K562 (cell line): Measurements from ENCODE around the gene NDUFB10. TPM values are rescaled to one million over a fixed set of nuclear protein-coding genes. Genes with fewer than 3 reads are reported as not detected.

Experiments used
- ATAC-seq: fragments of 200-7000 bp; cut with Tn5 transposase; 3 replicates; pipeline ENCODE4 v1.9.1; 2020; ENCODE audit warnings: moderate library complexity
- BruUV-seq: library from RNA; stranded (reverse); fragments of 400-500 nt; replicated peaks from 2 replicates; lab custom pipeline; 2021; lab: Mats Ljungman, UMichigan
- CTCF ChIA-PET: fragments of 300-600 bp; formaldehyde crosslinking; extraction: SDS; loops from one replicate; lab custom pipeline; 2021; ENCODE audit warnings: low intra/inter-chr PET ratio; lab: Yijun Ruan, JAX
- POLR2A ChIA-PET: fragments of 300-600, 350-650 bp; sonication (Branson Sonifier 250); formaldehyde crosslinking; extraction: SDS; loops from one replicate; lab custom pipeline; 2021; ENCODE audit warnings: antibody characterized with exemption, inconsistent platforms; lab: Yijun Ruan, JAX
- DNase-seq, 4 experiments: peaks; one replicate each; pipeline versions ENCODE4 v3.0.0 to v3.0.0-alpha.2; 2011 to 2018; ENCODE audit warnings: low spot score in 3 of 4, mixed read lengths in 3 of 4; ENCODE audit errors: extremely low read depth in 1 of 4
- FAIRE-seq: peaks from 2 replicates; lab custom pipeline; 2011; peaks lifted over from hg19 to GRCh38; lab: Jason Lieb, UNC
- H2AFZ ChIP-seq: 2 replicates; pipeline ENCODE4 v1.6.0; 2011; ENCODE audit warnings: low read depth, low read length, control low read depth, inconsistent platforms
- H3K27ac ChIP-seq: fragments of 200-600 bp; 3 replicates; pipeline ENCODE4 v1.8.0; 2011; ENCODE audit warnings: low read depth, mild to moderate bottlenecking, control low read depth, inconsistent platforms, low read length, moderate library complexity, mixed read lengths; ENCODE audit errors: extremely low read depth
- H3K27me3 ChIP-seq, 2 experiments: fragments of 300-600 bp in 1 of 2; 2 replicates in 1 of 2; 3 replicates in 1 of 2; pipeline versions ENCODE4 v1.6.0 to v1.8.0; 2011; ENCODE audit warnings: inconsistent platforms in 2 of 2, low read length in 2 of 2, mild to moderate bottlenecking in 1 of 2, mixed read lengths in 1 of 2, moderate library complexity in 1 of 2; ENCODE audit not compliant: control insufficient read depth in 2 of 2, insufficient read depth in 2 of 2
- H3K36me3 ChIP-seq: fragments of 300-600 bp; 3 replicates; pipeline ENCODE4 v1.8.0; 2011; ENCODE audit warnings: mild to moderate bottlenecking, low read length, inconsistent platforms; ENCODE audit not compliant: control insufficient read depth, insufficient read depth
- H3K4me1 ChIP-seq, 2 experiments: fragments of 200-600 bp in 1 of 2; replicated peaks in 1 of 2; 2 replicates in 1 of 2; 3 replicates in 1 of 2; pipeline versions ENCODE4 v1.5.1 to v1.8.0; 2011; ENCODE audit warnings: inconsistent platforms in 2 of 2, low read length in 2 of 2, mild to moderate bottlenecking in 1 of 2, mixed read lengths in 1 of 2, moderate library complexity in 1 of 2; ENCODE audit not compliant: control insufficient read depth in 2 of 2, insufficient read depth in 2 of 2
- H3K4me2 ChIP-seq: 2 replicates; pipeline ENCODE4 v1.6.1; 2011; ENCODE audit warnings: low read length, control low read depth, inconsistent platforms, mixed read lengths; ENCODE audit not compliant: insufficient read depth
- H3K4me3 ChIP-seq: fragments of 200-600 bp; sonication (generic), shearing (Covaris generic); 2 replicates; pipeline ENCODE4 v1.5.1; 2016; ENCODE audit warnings: control low read depth, inconsistent platforms
- H3K79me2 ChIP-seq: fragments of 200-600 bp; 3 replicates; pipeline ENCODE4 v1.8.0; 2011; ENCODE audit warnings: low read length, inconsistent platforms; ENCODE audit not compliant: control insufficient read depth, insufficient read depth
- H3K9ac ChIP-seq, 2 experiments: 2 replicates each; pipeline versions ENCODE4 v1.6.0 to v1.6.1; 2011; ENCODE audit warnings: low read depth in 2 of 2, low read length in 2 of 2, control low read depth in 1 of 2, inconsistent platforms in 1 of 2, mild to moderate bottlenecking in 1 of 2, mixed read lengths in 1 of 2; ENCODE audit not compliant: insufficient read depth in 1 of 2
- H3K9me1 ChIP-seq: one replicate; pipeline ENCODE4 v1.6.0; 2011; ENCODE audit warnings: inconsistent platforms, mild to moderate bottlenecking, low read length, moderate library complexity; ENCODE audit not compliant: control insufficient read depth, insufficient read depth
- H3K9me3 ChIP-seq: replicated peaks from 2 replicates; pipeline ENCODE4 v1.5.1; 2011; ENCODE audit warnings: low read depth, low read length, inconsistent platforms; ENCODE audit not compliant: control insufficient read depth, insufficient read depth
- H4K20me1 ChIP-seq: replicated peaks from 2 replicates; pipeline ENCODE4 v1.6.1; 2011; ENCODE audit warnings: low read length, inconsistent platforms, mixed read lengths; ENCODE audit not compliant: control insufficient read depth, insufficient read depth
- CBFA2T2 ChIP-seq: fragments of 450-650 bp; conservative IDR thresholded peaks from 2 replicates; pipeline ENCODE4 v1.6.1; 2017; ENCODE audit warnings: mild to moderate bottlenecking
- HBP1 ChIP-seq: fragments of 450-650 bp; formaldehyde crosslinking; IDR thresholded peaks from 2 replicates; pipeline ENCODE4 v1.4.0; 2022; ENCODE audit warnings: missing genetic modification characterization
- KLF13 ChIP-seq: fragments of 450-650 bp; IDR thresholded peaks from 2 replicates; pipeline ENCODE4 v1.6.1; 2016; ENCODE audit warnings: missing genetic modification characterization, low read depth, mild to moderate bottlenecking, missing compliant biosample characterization, moderate library complexity, borderline replicate concordance
- NR2C2 ChIP-seq, 2 experiments: fragments of 200-800 bp in 1 of 2; sonication (Bioruptor generic) in 1 of 2; sonication (generic) in 1 of 2; formaldehyde crosslinking in 1 of 2; IDR thresholded peaks; 2 replicates each; pipeline versions ENCODE4 v1.6.1 to v1.8.0; 2016 to 2022; ENCODE audit warnings: mild to moderate bottlenecking in 1 of 2, missing compliant biosample characterization in 1 of 2, missing genetic modification characterization in 1 of 2, missing genetic modification reagents in 1 of 2
- SMAD3 ChIP-seq: fragments of 450-650 bp; formaldehyde crosslinking; conservative IDR thresholded peaks from 2 replicates; pipeline ENCODE4 v1.4.0; 2020; ENCODE audit warnings: mild to moderate bottlenecking
- SMC3 ChIP-seq: conservative IDR thresholded peaks from 2 replicates; pipeline ENCODE4 v1.6.1; 2011; ENCODE audit warnings: low read depth, low read length, improper control_type of control experiment; ENCODE audit not compliant: insufficient read depth
- TFAM ChIP-seq: fragments of 250-450 bp; sonication (Bioruptor Pico); conservative IDR thresholded peaks from 2 replicates; pipeline ENCODE4 v1.5.0; 2021; ENCODE audit warnings: mild to moderate bottlenecking, moderate library complexity
- ZBTB1 ChIP-seq: sonication (generic); formaldehyde crosslinking; IDR thresholded peaks from 2 replicates; pipeline ENCODE4 v1.8.1; 2023; ENCODE audit warnings: missing genetic modification reagents, low read depth, mild to moderate bottlenecking, borderline replicate concordance
- ZNF263 ChIP-seq: sonication (generic); formaldehyde crosslinking; IDR thresholded peaks from 2 replicates; pipeline ENCODE4 v1.8.0; 2022; ENCODE audit warnings: mild to moderate bottlenecking, missing genetic modification reagents, borderline replicate concordance
- ZNF445 ChIP-seq: fragments of 250-450 bp; sonication (Bioruptor Pico); IDR thresholded peaks from 2 replicates; pipeline ENCODE4 v1.4.0; 2020; ENCODE audit warnings: low read depth, mild to moderate bottlenecking, moderate library complexity
- WGBS: fragments of 100-300 bp; shearing (Covaris generic); methylation state at CpG from one replicate; pipeline ENCODE4 v1.1.6; 2016; ENCODE audit warnings: low coverage, mixed read lengths; ENCODE audit not compliant: insufficient coverage; ENCODE audit errors: missing lambda C conversion rate; 5-methylcytosine and 5-hydroxymethylcytosine counted together
- in situ Hi-C: fragments of 300-500 bp; cut with MboI; formaldehyde crosslinking; loops from 4 replicates; pipeline ENCODE4 v1.15.0; 2018; ENCODE audit warnings: inconsistent platforms, mixed read lengths
- intact Hi-C: fragments of 100-400 bp; cut with micrococcal nuclease; formaldehyde crosslinking; loops from 2 replicates; pipeline ENCODE4 v1.14.2; 2022
- polyA plus RNA-seq, 8 experiments: library from polyadenylated mRNA; depleted of rRNA in 4 of 8; stranded (reverse) in 5 of 8; unstranded in 3 of 8; fragments of >200 nt; fragmentation: Nextera tagmentation in 2 of 8; fragmentation: Illumina TruSeq in 1 of 8; extraction: Ambion mirVana in 2 of 8; extraction: Trizol in 1 of 8; gene quantifications; 2 replicates each; pipeline versions ENCODE4 v1.2.1 to v1.2.3, GENCODE V29; 2011 to 2014; ENCODE audit warnings: inconsistent platforms in 1 of 8, missing spikeins in 1 of 8
- total RNA-seq, 7 experiments: library from RNA; depleted of rRNA in 6 of 7; stranded (reverse); fragments of >200 nt in 6 of 7; fragmentation: Illumina TruSeq in 2 of 7; extraction: Trizol in 2 of 7; gene quantifications; 2 replicates each; pipeline versions ENCODE4 v1.2.1 to v1.2.3, GENCODE V29; 2011 to 2021; ENCODE audit warnings: low replicate concordance in 1 of 7
- TF ChIP-seq, protein P1 (sequence below): fragments of 450-650 bp; IDR thresholded peaks from 2 replicates; pipeline ENCODE4 v1.6.1; 2016
- TF ChIP-seq, protein P2 (sequence below): sonication (generic); formaldehyde crosslinking; IDR thresholded peaks from 2 replicates; pipeline ENCODE4 v1.8.1; 2023; ENCODE audit warnings: mild to moderate bottlenecking, missing genetic modification reagents, moderate library complexity
- TF ChIP-seq, protein P3 (sequence below): IDR thresholded peaks from 3 replicates; pipeline ENCODE4 v1.6.1; 2011; ENCODE audit warnings: borderline replicate concordance, mild to moderate bottlenecking, moderate library complexity; ENCODE audit not compliant: insufficient read length; ENCODE audit errors: extremely low read depth

Gene NDUFB10
- total and polyA plus RNA-seq, 9 of the 15 experiments (the other 6 are each of a cell fraction or from before 2014, with no cell fraction given), result 69.3 to 527 (median 161) TPM

GRCh38 chr16:2009791-2010510 lies 50.6 kb downstream of the NDUFB10 start, which contains the start of gene ZNF598:
TSS of gene ZNF598 (minus strand) at chr16:2009821.
- ChIA-PET CTCF (no interaction called here), POLR2A (interaction anchor here (2.6 kb wide), 1 partner anchor 13 kb away, joined by 13 read pairs; no protein-coding TSS in a partner anchor)
- Histone ChIP-seq H3K27me3 (no peaks in the 10 kb centered on the region), H4K20me1 (peaks cover 30% of the 10 kb centered on the region; the same call in 1 of the 2 replicates), H3K4me2 (peak within 1 kb of the TSS; percentile 100), H3K27ac (peak within 1 kb of the TSS; percentile 91), H2AFZ (peak within 1 kb of the TSS; percentile 65), H3K9ac (peak within 1 kb of the TSS; percentile 92 to 99), H3K79me2 (peaks cover 59% of the 10 kb centered on the region), H3K4me3 (peak within 1 kb of the TSS; percentile 99), H3K4me1 (peaks cover 20 to 60% of the 10 kb centered on the region in 2 experiments), H3K9me3 (no peaks in the 10 kb centered on the region), H3K36me3 (peaks cover 34% of the 10 kb centered on the region; the same call in 2 of the 3 replicates), H3K9me1 (peaks cover 19% of the 10 kb centered on the region)
- BruUV-seq, result TSS peak; percentile 97
- DNase-seq (peak; percentile 90 to 95 (median 90)), ATAC-seq (peak; percentile 91), FAIRE-seq (peak; percentile 40)
- under 1% methylated on average over 40 of the region's 52 CpGs for WGBS
- intact Hi-C loops, result loop anchor here (2.0 kb wide), 1 partner anchor 17 kb away; no protein-coding TSS in a partner anchor
- in situ Hi-C loops, result no loop called here
- TF ChIP-seq, protein P1, sequence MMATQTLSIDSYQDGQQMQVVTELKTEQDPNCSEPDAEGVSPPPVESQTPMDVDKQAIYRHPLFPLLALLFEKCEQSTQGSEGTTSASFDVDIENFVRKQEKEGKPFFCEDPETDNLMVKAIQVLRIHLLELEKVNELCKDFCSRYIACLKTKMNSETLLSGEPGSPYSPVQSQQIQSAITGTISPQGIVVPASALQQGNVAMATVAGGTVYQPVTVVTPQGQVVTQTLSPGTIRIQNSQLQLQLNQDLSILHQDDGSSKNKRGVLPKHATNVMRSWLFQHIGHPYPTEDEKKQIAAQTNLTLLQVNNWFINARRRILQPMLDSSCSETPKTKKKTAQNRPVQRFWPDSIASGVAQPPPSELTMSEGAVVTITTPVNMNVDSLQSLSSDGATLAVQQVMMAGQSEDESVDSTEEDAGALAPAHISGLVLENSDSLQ, result peak; percentile 26; the same call in 1 of the 2 replicates
- TF ChIP-seq ZNF263 (CRISPR knock-in tag), result no peak
- TF ChIP-seq ZNF445 (CRISPR knock-in tag), result no peak
- TF ChIP-seq KLF13 (tag), result peak; percentile 38; the same call in 1 of the 2 replicates
- no peak for TF ChIP-seq HBP1 (CRISPR knock-in tag)
- TF ChIP-seq SMC3, result no peak
- no peak for TF ChIP-seq TFAM (CRISPR knock-in tag)
- TF ChIP-seq ZBTB1 (CRISPR knock-in tag), result no peak
- TF ChIP-seq, protein P2, sequence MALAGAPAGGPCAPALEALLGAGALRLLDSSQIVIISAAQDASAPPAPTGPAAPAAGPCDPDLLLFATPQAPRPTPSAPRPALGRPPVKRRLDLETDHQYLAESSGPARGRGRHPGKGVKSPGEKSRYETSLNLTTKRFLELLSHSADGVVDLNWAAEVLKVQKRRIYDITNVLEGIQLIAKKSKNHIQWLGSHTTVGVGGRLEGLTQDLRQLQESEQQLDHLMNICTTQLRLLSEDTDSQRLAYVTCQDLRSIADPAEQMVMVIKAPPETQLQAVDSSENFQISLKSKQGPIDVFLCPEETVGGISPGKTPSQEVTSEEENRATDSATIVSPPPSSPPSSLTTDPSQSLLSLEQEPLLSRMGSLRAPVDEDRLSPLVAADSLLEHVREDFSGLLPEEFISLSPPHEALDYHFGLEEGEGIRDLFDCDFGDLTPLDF (CRISPR knock-in tag), result no peak
- no peak for TF ChIP-seq CBFA2T2
- TF ChIP-seq SMAD3 (CRISPR knock-in tag), result no peak
- TF ChIP-seq, protein P3, sequence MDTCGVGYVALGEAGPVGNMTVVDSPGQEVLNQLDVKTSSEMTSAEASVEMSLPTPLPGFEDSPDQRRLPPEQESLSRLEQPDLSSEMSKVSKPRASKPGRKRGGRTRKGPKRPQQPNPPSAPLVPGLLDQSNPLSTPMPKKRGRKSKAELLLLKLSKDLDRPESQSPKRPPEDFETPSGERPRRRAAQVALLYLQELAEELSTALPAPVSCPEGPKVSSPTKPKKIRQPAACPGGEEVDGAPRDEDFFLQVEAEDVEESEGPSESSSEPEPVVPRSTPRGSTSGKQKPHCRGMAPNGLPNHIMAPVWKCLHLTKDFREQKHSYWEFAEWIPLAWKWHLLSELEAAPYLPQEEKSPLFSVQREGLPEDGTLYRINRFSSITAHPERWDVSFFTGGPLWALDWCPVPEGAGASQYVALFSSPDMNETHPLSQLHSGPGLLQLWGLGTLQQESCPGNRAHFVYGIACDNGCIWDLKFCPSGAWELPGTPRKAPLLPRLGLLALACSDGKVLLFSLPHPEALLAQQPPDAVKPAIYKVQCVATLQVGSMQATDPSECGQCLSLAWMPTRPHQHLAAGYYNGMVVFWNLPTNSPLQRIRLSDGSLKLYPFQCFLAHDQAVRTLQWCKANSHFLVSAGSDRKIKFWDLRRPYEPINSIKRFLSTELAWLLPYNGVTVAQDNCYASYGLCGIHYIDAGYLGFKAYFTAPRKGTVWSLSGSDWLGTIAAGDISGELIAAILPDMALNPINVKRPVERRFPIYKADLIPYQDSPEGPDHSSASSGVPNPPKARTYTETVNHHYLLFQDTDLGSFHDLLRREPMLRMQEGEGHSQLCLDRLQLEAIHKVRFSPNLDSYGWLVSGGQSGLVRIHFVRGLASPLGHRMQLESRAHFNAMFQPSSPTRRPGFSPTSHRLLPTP, result no peak
- TF ChIP-seq NR2C2 (CRISPR knock-in tag; IDR thresholded peaks at IDR 0.05), result no peak
- peak; percentile 67 for TF ChIP-seq NR2C2 (tag; IDR thresholded peaks at IDR 0.05)
